Mesenchymal stem cell (in vitro differentiated cells and primary cell): ENCODE measurements around the gene ERGIC2.

ENCODE experiments used
- DNase-seq: peaks from one replicate; pipeline ENCODE4 v3.0.0-alpha.2; 2013
- H2AFZ ChIP-seq: one replicate; pipeline ENCODE4 v1.6.1; 2013; ENCODE audit warnings: low read depth, mild to moderate bottlenecking, control low read depth, inconsistent platforms, low read length, moderate library complexity
- H2AK5ac ChIP-seq: 2 replicates; pipeline ENCODE4 v1.6.1; 2013; ENCODE audit warnings: low read length, moderate library complexity, mild to moderate bottlenecking, inconsistent platforms; ENCODE audit not compliant: severe bottlenecking
- H2BK120ac ChIP-seq: one replicate; pipeline ENCODE4 v1.6.1; 2013; ENCODE audit warnings: low read depth, mild to moderate bottlenecking, inconsistent platforms, low read length, moderate library complexity
- H2BK12ac ChIP-seq, 2 experiments: one replicate each; pipeline ENCODE4 v1.6.1; 2013; ENCODE audit warnings: inconsistent platforms in 2 of 2, low read length in 2 of 2, mild to moderate bottlenecking in 2 of 2, moderate library complexity in 2 of 2, control low read depth in 1 of 2
- H2BK15ac ChIP-seq: one replicate; pipeline ENCODE4 v1.6.1; 2013; ENCODE audit warnings: mild to moderate bottlenecking, low read depth, inconsistent platforms; ENCODE audit not compliant: poor library complexity, severe bottlenecking
- H2BK5ac ChIP-seq: 2 replicates; pipeline ENCODE4 v1.6.1; 2013; ENCODE audit warnings: low read depth, mild to moderate bottlenecking, low read length, control low read depth, inconsistent platforms; ENCODE audit not compliant: poor library complexity, severe bottlenecking
- H3K14ac ChIP-seq, 2 experiments: one replicate each; pipeline ENCODE4 v1.6.1; 2013; ENCODE audit warnings: inconsistent platforms in 2 of 2, low read length in 2 of 2, control low read depth in 1 of 2, mild to moderate bottlenecking in 1 of 2, moderate library complexity in 1 of 2
- H3K18ac ChIP-seq, 2 experiments: one replicate each; pipeline ENCODE4 v1.6.1; 2013; ENCODE audit warnings: inconsistent platforms in 2 of 2, low read length in 2 of 2, control low read depth in 1 of 2, low read depth in 1 of 2, mild to moderate bottlenecking in 1 of 2
- H3K23ac ChIP-seq, 2 experiments: one replicate each; pipeline ENCODE4 v1.6.1; 2013; ENCODE audit warnings: inconsistent platforms in 2 of 2, low read length in 2 of 2, mild to moderate bottlenecking in 2 of 2, moderate library complexity in 2 of 2, control low read depth in 1 of 2
- H3K27ac ChIP-seq: 2 replicates; pipeline ENCODE4 v1.5.1; 2013; ENCODE audit warnings: mild to moderate bottlenecking, moderate library complexity, low read length, control low read depth, inconsistent platforms; ENCODE audit not compliant: poor library complexity, severe bottlenecking
- H3K27me3 ChIP-seq, 2 experiments: 2 replicates each; pipeline versions ENCODE4 v1.6.1 to v1.7.0; 2013; ENCODE audit warnings: low read length in 2 of 2, mild to moderate bottlenecking in 2 of 2, moderate library complexity in 2 of 2, control low read depth in 1 of 2, inconsistent platforms in 1 of 2; ENCODE audit not compliant: control insufficient read depth in 1 of 2, insufficient read depth in 1 of 2
- H3K36me3 ChIP-seq, 2 experiments: 2 replicates each; pipeline versions ENCODE4 v1.6.1 to v1.7.0; 2013; ENCODE audit warnings: low read length in 2 of 2, control low read depth in 1 of 2, inconsistent platforms in 1 of 2, low read depth in 1 of 2, mild to moderate bottlenecking in 1 of 2; ENCODE audit not compliant: insufficient read depth in 2 of 2, control insufficient read depth in 1 of 2
- H3K4ac ChIP-seq, 2 experiments: one replicate each; pipeline ENCODE4 v1.6.1; 2013; ENCODE audit warnings: inconsistent platforms in 2 of 2, low read length in 2 of 2, mild to moderate bottlenecking in 2 of 2, moderate library complexity in 2 of 2, control low read depth in 1 of 2, low read depth in 1 of 2
- H3K4me1 ChIP-seq: 2 replicates; pipeline ENCODE4 v1.6.1; 2013; ENCODE audit warnings: low read depth, low read length, control low read depth; ENCODE audit not compliant: control insufficient read depth, insufficient read depth
- H3K4me2 ChIP-seq: 2 replicates; pipeline ENCODE4 v1.6.1; 2013; ENCODE audit warnings: low read length, mild to moderate bottlenecking, inconsistent platforms; ENCODE audit not compliant: poor library complexity, severe bottlenecking
- H3K4me3 ChIP-seq, 2 experiments: 2 replicates each; pipeline versions ENCODE4 v1.5.1 to v1.7.0; 2013; ENCODE audit warnings: low read length in 2 of 2, mild to moderate bottlenecking in 2 of 2, control low read depth in 1 of 2, low read depth in 1 of 2; ENCODE audit not compliant: insufficient read depth in 1 of 2
- H3K79me1 ChIP-seq: replicated peaks from 2 replicates; pipeline ENCODE4 v1.6.1; 2013; ENCODE audit warnings: mild to moderate bottlenecking, control low read depth, low read length, inconsistent platforms; ENCODE audit not compliant: poor library complexity, severe bottlenecking
- H3K9ac ChIP-seq: 2 replicates; pipeline ENCODE4 v1.7.0; 2013; ENCODE audit warnings: mild to moderate bottlenecking, low read length, moderate library complexity
- H3K9me3 ChIP-seq: 2 replicates; pipeline ENCODE4 v1.7.0; 2013; ENCODE audit warnings: mild to moderate bottlenecking, low read length; ENCODE audit not compliant: control insufficient read depth
- H4K8ac ChIP-seq: one replicate; pipeline ENCODE4 v1.6.1; 2013; ENCODE audit warnings: inconsistent platforms, mild to moderate bottlenecking, low read length, moderate library complexity
- H4K91ac ChIP-seq: one replicate; pipeline ENCODE4 v1.6.1; 2013; ENCODE audit warnings: mild to moderate bottlenecking, low read length, inconsistent platforms
- WGBS: methylation state at CpG from one replicate; pipeline ENCODE4 v1.1.7; 2013; ENCODE audit warnings: mixed read lengths; 5-methylcytosine and 5-hydroxymethylcytosine counted together

ERGIC2 gene

DNA sequence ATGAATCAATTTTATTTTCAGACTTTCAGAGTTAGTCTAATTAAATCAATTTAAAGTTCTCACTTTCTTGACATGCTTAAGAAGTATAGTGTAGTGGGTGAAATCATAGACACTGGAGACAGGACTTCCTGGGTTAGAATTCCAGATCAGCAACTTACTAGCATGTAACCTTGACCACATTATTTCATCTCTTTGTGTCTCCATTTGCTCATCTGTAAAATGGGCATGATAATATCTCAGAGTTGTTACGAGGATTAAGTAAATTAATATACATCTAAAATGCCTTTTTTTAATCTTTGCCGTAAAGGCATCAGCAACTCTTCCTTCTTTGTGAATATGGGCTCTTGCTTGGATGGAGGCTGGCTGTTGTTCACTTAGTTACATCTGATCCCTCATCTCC, 1.3 kb upstream of the ERGIC2 start:
- Histone ChIP-seq H3K27ac (no peak overlapping the region), H3K18ac (no peak overlapping the region), H3K4ac (no peak overlapping the region), H4K8ac (no peak overlapping the region), H3K79me1 (peaks cover 4% of the 10 kb centered on the region), H4K91ac (no peak overlapping the region), H3K4me3 (no peak overlapping the region), H2BK120ac (no peak overlapping the region), H3K27me3 (no peaks in the 10 kb centered on the region), H3K9me3 (no peaks in the 10 kb centered on the region), H2BK12ac (no peak overlapping the region), H3K14ac (no peak overlapping the region), H3K23ac (no peak overlapping the region), H2AFZ (no peak overlapping the region), H2AK5ac (no peak overlapping the region), H3K4me2 (no peak overlapping the region), H3K4me1 (no peaks in the 10 kb centered on the region), H3K36me3 (peaks cover 0 to 9% of the 10 kb centered on the region in 2 experiments), H2BK5ac (no peak overlapping the region), H3K9ac (no peak overlapping the region), H2BK15ac (no peak overlapping the region)
- no peak for DNase-seq
- 100% methylated on average over 1 of the region's 2 CpGs for WGBS

DNA sequence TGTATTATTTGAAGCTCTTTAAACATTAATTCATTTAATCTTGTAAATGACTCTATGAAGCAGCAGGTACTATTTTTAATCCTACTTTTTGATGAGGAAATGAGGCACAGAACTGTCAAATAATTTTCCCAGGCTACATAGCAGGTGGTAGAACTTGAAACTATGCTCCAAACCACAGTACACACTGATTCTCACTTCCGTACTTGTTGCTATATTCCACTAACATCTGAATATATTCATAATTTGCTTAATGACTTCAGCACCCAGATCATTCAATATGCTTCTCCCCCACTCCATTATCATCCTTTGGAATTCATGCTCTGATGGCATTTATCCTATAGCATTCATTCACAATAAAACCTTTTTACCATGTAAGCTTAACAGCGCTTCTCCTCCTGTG, 4.9 kb downstream of the ERGIC2 start:
- no peak for DNase-seq
- Histone ChIP-seq H2BK12ac (no peak overlapping the region), H3K79me1 (peaks cover 14% of the 10 kb centered on the region), H3K4me3 (no peak overlapping the region), H2BK15ac (no peak overlapping the region), H2AK5ac (no peak overlapping the region), H3K36me3 (peaks cover 0 to 17% of the 10 kb centered on the region in 2 experiments), H4K8ac (no peak overlapping the region), H3K27me3 (no peaks in the 10 kb centered on the region), H3K9me3 (no peaks in the 10 kb centered on the region), H3K18ac (no peak overlapping the region), H3K9ac (no peak overlapping the region), H3K4me1 (no peaks in the 10 kb centered on the region), H2BK5ac (no peak overlapping the region), H2AFZ (no peak overlapping the region), H3K23ac (no peak overlapping the region), H4K91ac (no peak overlapping the region), H3K4ac (no peak overlapping the region), H3K14ac (no peak overlapping the region), H2BK120ac (no peak overlapping the region), H3K4me2 (no peak overlapping the region), H3K27ac (no peak overlapping the region)
- 97% methylated on average over 2 of the region's 2 CpGs for WGBS

DNA sequence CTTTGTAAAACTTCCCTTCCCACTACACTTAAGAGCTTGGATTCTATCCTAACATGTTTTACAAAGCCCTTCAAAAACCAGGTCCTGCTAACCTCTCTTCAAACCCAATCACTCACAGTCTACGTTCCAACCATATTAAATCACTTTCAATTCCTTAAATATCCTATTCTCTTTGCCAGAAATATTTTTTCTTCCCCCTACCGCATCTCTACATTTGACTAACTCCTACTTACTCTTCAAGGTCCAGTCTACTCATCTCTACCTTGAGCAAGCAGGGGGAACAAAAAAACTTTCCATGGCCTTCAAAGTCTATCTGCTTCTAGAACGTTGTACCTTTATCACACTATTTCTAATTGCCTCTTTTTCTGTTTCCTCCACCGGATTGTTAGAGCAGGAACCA, 6.1 kb downstream of the ERGIC2 start:
- Histone ChIP-seq H3K14ac (no peak overlapping the region), H2BK120ac (no peak overlapping the region), H2AFZ (no peak overlapping the region), H3K4ac (no peak overlapping the region), H4K91ac (no peak overlapping the region), H2AK5ac (no peak overlapping the region), H2BK15ac (no peak overlapping the region), H3K9ac (no peak overlapping the region), H3K4me1 (no peaks in the 10 kb centered on the region), H3K27me3 (no peaks in the 10 kb centered on the region), H3K9me3 (no peaks in the 10 kb centered on the region), H2BK5ac (no peak overlapping the region), H3K36me3 (peaks cover 0 to 25% of the 10 kb centered on the region in 2 experiments), H2BK12ac (no peak overlapping the region), H3K4me2 (no peak overlapping the region), H3K79me1 (peaks cover 10% of the 10 kb centered on the region), H4K8ac (no peak overlapping the region), H3K27ac (no peak overlapping the region), H3K18ac (no peak overlapping the region), H3K23ac (no peak overlapping the region), H3K4me3 (no peak overlapping the region)
- WGBS: 98% methylated on average over 3 of the region's 4 CpGs
- DNase-seq: no peak

DNA sequence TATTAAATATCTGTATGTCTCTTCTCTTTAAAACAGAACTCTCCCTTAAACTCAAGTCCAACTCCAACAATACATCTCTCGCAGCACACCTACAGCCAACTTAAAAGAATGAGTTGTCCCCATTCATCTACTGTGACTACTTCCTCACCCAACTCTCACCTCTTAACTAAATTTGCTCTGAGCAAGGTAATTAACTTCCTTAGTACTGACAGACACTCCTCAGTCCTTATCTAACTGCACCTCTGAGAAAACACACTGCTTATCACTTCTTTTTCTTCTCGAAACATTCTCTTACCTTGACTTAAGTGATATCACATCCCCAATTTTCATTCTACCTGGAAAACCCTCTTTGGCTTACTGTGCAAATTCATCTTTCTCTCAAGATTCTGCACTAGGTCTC, 7.0 kb downstream of the ERGIC2 start:
- Histone ChIP-seq H3K14ac (no peak overlapping the region), H3K4me2 (no peak overlapping the region), H3K27ac (no peak overlapping the region), H2AK5ac (no peak overlapping the region), H3K4ac (no peak overlapping the region), H3K18ac (no peak overlapping the region), H2AFZ (no peak overlapping the region), H3K4me1 (no peaks in the 10 kb centered on the region), H3K23ac (no peak overlapping the region), H3K27me3 (no peaks in the 10 kb centered on the region), H3K79me1 (peaks cover 10% of the 10 kb centered on the region), H4K91ac (no peak overlapping the region), H3K36me3 (peaks cover 0 to 34% of the 10 kb centered on the region in 2 experiments), H2BK120ac (no peak overlapping the region), H3K4me3 (no peak overlapping the region), H2BK15ac (no peak overlapping the region), H2BK12ac (no peak overlapping the region), H4K8ac (no peak overlapping the region), H3K9me3 (no peaks in the 10 kb centered on the region), H2BK5ac (no peak overlapping the region), H3K9ac (no peak overlapping the region)
- DNase-seq: no peak
- 80% methylated on average over 2 of the region's 2 CpGs for whole genome bisulfite sequencing
